HK-2 (cell line): Measurements from ENCODE around the gene ARID4A.
A peak's percentile ranks its signal among the peaks of the same experiment; 100 is the strongest.
"Not testable (repeated sequence)": the region's sequence is repeated elsewhere in the genome, so short reads cannot be mapped to it uniquely, and the experiment has no call there.

ENCODE experiments used
- DNase-seq: peaks from one replicate; pipeline ENCODE4 v3.0.0-alpha.2; 2018; ENCODE audit not compliant: unreplicated experiment

ARID4A gene, protein sequence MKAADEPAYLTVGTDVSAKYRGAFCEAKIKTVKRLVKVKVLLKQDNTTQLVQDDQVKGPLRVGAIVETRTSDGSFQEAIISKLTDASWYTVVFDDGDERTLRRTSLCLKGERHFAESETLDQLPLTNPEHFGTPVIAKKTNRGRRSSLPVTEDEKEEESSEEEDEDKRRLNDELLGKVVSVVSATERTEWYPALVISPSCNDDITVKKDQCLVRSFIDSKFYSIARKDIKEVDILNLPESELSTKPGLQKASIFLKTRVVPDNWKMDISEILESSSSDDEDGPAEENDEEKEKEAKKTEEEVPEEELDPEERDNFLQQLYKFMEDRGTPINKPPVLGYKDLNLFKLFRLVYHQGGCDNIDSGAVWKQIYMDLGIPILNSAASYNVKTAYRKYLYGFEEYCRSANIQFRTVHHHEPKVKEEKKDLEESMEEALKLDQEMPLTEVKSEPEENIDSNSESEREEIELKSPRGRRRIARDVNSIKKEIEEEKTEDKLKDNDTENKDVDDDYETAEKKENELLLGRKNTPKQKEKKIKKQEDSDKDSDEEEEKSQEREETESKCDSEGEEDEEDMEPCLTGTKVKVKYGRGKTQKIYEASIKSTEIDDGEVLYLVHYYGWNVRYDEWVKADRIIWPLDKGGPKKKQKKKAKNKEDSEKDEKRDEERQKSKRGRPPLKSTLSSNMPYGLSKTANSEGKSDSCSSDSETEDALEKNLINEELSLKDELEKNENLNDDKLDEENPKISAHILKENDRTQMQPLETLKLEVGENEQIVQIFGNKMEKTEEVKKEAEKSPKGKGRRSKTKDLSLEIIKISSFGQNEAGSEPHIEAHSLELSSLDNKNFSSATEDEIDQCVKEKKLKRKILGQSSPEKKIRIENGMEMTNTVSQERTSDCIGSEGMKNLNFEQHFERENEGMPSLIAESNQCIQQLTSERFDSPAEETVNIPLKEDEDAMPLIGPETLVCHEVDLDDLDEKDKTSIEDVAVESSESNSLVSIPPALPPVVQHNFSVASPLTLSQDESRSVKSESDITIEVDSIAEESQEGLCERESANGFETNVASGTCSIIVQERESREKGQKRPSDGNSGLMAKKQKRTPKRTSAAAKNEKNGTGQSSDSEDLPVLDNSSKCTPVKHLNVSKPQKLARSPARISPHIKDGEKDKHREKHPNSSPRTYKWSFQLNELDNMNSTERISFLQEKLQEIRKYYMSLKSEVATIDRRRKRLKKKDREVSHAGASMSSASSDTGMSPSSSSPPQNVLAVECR

DNA sequence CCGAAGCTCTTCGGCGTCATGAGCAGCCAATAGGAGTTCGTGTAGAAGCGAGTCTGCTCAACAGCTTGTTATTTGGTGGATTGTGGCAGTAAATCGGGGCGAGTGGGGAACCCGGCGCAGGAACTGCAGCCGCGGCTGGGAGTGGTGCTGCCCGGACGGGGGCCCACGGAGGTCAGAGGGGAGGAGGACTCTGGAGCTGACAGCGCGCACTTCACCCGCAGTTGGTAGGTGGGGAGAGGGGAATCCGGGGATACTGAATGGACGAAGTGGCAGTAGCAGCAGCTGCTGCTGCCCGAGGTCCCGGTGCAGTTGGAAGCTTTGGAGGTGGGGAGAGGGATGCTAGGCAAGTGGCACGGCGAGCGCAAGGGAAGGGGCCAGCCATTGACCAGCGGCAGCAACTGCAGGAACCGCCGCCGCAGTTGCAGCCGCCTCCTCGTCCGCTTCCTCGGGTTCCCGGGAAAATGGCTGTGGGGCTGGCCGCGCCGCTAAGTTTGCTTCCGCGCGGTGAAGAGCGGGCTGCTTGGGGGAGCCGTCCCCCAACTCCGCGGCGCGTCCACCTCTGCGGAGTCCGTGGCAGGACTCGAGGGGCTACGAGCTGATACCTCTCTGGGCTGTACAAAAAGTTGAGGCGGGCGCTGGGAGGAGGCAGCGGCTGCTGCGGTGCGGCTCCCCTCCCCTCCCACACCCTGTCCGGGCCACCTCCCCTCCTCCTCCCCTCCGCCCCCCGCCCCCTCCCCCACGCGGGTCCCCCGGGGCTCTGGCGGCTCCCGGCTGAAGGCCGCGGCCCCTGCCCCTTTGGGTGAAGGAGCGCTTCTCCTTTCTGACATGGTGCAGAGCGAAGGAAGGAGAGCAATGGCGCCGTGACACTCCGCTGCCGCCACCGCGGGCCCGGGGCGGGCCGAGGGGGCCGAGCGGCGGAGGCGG is at the start of gene ARID4A:
Gene ARID4A (plus strand): TSS at position 79 of the 924 bp plus-strand sequence. CDS start 1,300 bp downstream, outside the sequence.
- DNase-seq, result peak; percentile 88

DNA sequence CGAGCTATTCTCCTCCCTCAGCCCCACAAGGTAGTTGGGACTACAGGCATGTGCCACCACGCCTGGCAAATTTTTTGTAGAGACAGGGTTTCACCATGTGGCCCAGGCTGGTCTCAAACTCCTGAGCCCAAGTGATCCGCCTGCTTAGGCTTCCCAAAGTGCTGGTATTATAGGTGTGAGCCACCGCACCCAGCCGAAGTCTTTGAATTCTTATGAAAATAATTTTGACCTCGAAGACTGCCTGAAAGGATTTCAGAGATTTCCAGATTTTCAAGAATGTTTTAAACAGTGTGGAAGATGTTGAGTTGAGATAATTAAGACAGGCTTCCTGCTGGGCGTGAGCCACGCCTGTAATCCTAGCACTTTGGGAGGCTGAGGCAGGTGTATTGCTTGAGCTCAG is 48.7 kb upstream of the ARID4A start:
- no peak for DNase-seq

DNA sequence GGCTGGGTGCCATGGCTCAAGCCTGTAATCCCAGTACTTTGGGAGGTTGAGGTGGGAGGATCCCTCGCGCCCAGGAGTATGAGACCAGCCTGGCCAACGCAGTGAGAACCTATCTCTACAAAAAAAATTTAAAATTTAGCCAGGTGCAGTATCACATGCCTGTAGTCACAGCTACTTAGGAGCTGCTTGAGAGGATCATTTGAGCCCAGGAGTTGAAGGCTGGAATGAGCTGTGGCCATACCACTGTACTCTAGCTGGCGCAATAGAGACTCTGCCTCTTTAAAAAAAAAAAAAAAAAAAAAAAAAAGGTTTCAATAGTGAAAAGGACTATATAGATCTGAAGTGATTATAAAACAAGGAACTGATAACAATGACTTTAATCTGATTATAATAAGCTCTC is 40.2 kb upstream of the ARID4A start:
- DNase-seq, result no peak

DNA sequence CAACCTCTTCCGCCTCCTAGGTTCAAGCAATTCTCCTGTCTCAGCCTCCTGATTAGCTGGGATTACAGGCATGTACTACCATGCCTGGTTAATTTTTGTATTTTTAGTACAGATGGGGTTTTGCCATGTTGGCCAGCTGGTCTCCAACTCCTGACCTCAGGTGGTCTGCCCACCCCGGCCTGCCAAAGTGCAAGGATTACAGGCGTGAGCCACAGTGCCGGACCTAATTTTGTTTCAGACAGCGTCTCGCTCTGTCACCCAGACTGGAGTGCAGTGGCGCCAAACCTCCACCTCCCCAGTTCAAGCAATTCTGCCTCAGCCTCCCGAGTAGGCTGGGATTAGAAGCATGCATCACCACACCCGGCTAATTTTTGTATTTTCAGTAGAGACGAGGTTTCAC is 36.4 kb upstream of the ARID4A start:
- DNase-seq, result not testable (repeated sequence)

DNA sequence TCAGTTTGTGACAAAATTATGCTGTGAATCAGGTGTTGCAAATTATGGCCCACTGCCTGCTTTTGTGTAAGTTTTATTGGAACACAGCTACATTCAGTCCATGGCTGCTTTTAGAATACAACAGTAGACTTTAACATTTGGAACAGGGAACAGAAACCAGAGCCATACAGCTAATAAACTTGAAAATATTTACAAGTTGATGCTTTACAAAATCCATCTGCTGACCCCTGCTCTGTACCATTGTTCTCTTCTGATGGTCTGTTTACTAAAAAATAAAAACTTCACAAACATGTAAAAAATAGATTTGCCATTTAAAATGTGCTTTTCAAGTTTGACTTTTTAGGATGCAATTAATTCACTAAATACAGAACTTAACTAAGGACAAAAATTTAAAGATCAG is 33.0 kb upstream of the ARID4A start:
- no peak for DNase-seq

DNA sequence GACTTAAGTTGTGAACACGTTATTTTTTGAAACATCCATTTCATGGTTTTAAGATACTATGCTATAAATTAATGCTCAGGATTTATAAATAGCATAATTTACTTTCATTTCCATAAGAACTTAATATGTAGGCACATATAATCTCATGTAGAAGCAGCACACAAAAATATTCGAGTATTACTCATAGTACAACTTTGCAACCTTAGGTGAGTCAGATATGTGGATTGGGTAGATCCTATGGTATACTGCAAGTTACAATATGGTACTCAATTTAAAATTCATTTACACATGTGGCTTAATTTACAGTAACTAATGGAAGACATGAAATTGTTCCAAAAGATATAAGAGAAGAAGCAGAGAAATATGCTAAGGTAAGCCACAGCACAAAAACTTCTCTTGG is 27.7 kb upstream of the ARID4A start:
- no peak for DNase-seq

DNA sequence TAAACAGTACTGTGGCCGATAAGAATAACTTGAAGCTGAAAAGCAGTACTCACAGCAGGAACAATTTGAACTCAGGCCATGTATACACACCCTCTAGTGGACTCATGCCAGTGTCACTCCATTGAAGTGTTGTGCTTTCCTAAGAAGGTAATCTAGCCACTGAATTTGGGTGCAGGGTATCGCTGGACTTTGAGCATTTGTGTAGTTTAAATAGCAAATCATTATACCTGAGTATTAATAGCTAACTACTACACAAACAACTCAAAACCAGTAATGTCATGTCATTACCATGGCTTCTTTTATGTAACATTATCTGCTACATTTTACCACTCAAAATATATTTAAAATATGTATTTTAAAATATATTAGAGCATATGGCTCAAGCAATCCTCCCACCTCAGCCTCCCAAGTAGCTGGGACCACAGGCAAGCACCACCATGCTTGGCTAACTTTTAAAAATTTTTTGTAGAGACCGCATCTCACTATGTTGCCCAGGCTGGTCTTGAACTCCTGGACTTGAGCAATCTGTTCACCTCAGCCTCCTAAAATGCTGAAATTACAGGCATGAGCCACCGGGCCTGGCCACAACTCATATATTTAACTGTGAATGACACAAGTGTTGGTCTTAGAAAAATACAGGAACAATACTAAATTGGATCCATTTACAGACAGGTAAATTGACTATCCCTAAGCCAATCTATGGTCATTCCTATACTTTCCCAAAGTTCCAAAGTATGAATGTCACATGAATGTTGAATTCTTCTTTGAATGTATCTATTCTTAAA is 25.6 kb upstream of the ARID4A start:
- no peak for DNase-seq

DNA sequence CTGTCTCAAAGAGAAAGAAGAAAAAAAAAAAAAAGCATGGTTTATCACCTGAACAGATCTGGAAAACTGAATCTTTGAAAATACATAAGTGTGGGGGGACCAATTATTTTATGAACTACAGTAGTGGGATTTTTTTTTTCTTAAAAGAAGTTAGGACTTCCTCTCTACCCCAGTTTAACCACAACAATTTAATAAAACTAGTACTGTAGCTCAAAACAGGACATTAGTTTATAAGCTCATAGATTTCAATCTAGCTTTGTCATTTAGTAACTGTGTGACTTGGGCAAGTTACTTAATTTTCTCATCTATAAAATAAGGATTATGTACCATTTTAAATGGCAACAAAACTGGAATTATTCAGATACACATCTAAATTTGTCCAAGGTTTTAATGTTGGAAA is 23.5 kb upstream of the ARID4A start:
- DNase-seq, result no peak

DNA sequence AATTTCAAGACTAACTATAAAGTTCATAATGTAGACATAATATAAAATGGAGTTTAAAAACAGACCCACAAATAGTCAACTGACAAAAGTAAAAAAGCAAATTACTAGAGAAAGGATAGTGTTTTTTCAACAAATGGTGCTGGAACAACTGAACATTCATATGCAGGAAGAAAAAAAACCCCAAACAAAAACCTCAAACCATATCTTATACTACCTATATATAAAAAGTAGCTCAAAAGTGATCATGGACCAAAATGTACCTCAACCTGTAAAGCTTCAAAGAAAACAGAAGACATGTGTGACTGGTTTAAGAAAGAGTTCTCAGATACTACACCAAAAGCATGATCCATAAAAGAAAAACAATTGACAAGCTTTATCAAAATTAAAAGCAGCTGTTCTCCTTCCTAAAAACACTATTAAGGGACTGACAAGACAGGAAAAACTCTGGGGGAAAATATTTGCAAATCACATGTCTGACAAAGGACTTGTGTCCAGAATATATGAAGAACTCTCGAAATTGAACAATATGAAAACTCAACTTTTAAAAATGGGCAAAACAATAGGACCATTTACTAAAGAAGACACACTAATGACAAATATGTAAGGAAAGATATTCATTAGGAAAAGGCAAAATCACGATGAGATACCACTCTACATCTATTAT is 22.7 kb upstream of the ARID4A start:
- DNase-seq, result no peak

DNA sequence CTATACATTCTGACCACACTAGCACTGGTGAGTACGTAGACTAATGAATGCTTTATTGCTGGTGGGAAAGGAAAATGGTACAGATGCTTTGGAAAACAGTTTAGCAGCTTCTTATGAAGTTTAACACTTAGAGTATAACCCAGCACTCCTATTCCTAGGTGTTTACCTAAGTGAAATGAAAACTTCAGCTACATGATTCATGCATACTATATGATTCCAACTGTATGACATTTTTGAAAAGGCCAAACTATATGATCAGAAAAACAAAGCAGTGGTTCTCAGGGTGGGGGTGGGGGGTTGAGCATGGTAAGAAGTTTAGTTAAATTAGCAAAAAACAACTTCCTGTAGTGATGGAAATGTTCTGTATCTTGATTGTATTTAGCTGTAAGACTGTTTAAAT is 22.1 kb upstream of the ARID4A start:
- no peak for DNase-seq

DNA sequence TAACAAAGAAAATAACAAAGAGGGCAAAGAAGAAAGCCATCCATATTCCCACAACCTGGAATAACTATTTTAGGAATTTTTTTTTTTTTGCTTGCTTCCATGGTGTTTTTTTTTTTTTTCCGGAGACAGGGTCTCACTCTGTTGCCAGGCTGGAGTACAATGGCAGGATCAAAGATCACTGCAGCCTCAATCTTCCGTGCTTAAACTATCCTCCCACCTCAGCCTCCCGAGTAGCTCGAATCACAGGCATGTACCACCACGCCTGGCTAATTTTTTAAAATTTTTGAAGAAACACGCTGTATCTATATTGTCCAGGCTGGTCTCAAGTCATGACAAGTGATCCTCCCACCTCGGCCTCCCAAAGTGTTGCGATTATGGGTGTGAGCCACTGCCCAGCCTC is 20.2 kb upstream of the ARID4A start:
- DNase-seq, result no peak

DNA sequence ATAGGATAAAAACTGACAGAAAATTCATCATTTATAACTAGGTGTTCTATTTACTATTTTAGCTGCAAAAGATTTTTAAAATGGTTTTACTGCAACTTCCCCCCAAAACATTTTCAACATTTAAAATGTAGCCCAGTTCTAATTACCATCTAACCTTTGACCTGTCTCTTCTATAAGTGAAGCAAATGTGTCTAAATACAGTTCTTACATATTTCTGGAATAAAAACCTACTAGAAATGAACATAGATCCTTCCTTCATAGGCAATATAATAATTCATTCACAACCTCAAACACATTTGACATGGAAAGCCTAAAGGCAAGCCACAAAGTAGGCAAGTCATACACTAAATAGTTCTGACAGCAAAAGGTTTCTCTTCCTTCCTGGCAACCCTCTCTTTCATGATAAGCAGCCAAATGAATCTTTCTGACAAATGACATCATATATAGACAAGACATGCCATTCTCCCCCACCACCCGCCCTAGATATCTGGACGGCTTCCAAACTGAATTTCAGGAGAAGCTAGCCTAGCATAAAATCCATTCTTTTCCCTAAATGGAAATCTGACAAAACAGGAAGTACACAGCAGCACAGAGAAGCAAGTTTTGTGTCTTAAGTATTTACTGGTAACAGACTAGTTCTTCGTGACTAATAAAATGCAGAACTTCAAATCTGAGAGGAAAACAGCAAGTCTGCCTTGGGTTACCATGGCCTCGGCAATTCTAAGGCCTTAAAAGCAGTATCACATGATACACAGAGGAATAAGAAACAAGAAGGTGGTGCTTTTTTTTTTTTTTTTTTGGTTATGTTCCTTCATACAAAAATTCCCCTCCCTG is 17.2 kb upstream of the ARID4A start:
- peak; percentile 78 for DNase-seq

DNA sequence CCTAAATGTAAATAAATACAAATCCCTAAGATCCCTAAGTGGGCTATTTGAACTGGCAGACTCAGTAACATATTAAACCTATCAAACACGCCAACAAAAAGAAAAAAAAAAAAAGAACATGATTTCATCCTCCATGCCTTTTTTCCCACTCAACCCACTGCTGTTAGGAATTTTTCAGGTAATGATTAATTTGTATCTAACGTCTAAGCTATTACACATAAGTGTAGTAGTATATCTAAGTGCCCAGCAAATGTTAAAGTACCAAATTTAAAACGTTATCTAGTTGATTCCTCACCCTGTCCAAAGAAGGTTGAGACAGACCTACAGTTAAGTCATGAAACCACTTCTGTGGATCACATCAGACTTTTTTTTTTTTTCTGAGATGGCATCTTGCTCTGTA is 16.4 kb upstream of the ARID4A start:
- DNase-seq, result no peak

DNA sequence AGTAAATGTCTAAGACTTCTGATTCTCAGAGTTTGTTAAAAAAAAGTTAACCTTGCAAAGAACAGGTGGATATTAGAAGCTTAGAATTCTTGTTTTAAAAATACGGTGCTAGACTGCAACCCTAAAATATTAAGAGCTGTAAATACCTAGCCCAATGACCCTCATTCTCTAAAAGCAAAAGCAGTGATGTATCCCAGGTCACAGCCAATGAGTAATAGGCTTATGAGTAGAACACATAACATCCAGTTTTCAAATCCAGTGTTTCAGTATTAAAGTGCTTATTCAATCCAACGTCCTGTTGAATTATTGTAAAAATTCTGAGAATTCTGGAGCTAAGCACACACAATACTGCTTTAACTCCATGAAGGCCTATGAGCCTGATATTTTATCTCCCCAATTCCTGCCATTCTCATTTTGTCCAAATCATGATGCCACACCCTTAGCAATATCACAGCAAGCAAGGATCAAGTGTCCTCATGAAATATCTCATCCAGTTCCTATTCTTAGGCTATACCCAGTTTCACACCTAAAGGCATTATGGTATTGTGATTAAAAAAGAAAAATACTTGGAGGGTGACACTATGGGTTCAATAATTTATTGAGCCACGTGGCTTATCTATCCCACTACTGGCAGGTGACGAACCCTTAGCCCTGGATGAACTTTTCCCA is 15.3 kb upstream of the ARID4A start:
- DNase-seq, result no peak

DNA sequence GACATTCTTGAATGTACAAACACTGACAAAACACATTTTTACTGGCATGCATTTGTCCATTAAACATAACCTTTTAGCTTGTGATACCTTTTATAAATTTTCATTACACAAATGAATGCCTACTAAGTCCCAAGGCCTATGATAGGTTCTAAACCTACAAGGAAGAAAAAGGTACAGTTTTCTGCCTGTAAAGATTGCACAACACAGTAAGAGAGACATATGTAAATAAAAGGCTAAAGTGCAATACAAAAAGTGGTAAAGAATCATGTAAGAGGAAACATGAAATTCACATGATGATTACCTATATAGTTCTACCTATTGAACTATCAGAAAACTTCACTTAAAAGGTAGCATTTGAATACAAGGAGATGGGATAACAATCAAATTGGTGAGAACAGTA is 14.6 kb upstream of the ARID4A start:
- no peak for DNase-seq

DNA sequence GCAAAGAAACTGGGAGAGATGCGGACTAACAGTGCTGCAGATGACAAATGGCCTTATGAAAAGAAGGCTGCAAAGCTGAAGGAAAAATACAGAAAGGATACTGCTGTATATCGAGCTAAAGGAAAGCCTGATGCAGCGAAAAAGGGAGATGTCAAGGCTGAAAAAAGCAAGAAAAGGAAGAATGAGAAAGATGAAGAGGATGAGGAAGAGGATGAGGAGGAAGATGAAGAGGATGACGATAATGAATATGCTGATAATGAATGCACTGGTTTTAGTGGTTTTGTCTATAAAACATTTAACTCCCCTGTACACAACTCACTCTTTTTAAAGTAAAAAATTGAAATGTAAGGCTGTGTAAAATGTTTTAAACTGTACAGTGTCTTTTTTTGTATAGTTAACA is 13.2 kb upstream of the ARID4A start:
- no peak for DNase-seq

DNA sequence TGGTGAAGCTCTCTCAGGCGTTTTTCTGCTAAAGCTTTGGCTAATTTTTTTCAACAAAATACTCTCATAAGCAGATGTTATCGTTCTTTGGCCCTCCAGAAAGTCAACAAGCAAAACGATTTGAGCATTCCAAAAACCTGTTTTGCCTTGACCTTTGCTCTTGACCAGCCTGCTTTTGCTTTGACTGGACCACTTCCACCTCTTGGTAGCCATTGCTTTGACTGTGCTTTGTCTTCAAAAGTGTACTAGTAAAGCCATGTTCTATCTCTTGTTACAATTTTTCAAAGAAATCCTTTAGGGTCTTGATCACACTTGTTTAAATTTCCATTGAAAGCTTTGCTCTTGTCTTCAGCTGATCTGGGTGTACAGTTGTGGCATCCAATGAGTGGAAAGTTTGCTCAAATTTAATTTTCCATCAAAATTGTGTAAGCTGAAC is 10.7 kb upstream of the ARID4A start:
- no peak for DNase-seq

DNA sequence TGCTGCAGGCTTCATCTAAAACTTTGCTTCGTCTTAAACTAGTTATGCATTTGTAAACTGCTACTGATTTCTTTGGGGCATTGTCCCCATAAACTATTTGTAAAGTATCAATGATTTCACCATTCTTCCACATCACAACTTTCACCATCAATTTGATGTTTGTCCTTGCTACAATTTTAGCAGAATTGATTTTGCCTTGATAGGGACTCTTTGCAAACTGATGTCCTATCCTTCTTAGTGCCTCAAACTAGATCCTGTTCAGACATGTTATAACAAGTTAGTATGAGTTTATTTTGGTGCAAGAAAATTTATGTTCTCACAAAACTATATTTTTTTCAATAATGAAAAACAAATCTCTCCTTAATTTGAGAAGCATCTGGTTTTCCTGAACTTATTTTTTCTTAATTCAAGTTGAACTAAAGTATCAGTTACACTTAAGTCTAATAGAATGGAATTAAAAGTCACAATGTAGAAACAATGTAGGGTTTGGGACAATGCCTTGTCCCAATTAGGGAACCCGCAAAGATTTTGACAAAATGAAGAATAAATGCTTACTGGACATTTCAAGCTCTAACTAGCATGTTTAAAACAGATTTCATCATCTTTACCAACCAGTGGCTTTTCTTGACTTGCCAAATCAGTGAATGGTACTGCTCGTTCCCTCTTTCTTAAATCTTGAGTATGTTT is 10.1 kb upstream of the ARID4A start:
- no peak for DNase-seq
